ENCODE results near the gene PMEPA1.

Gene PMEPA1

GRCh38 chr20:57710841-57711240, 1.0 kb upstream of the PMEPA1 start:
- no peak for DNase-seq

- DNase-seq, result peak; percentile 48
These were observed 831 bp downstream of the PMEPA1 start for GRCh38 chr20:57708694-57709673.

GRCh38 chr20:57707849-57708693, 1.7 kb downstream of the PMEPA1 start:
- DNase-seq, result no peak

GRCh38 chr20:57707320-57707719, 2.5 kb downstream of the PMEPA1 start:
- no peak for DNase-seq

- DNase-seq, result no peak
These were observed 4.5 kb downstream of the PMEPA1 start for GRCh38 chr20:57705127-57705899.

GRCh38 chr20:57704245-57704644, 5.6 kb downstream of the PMEPA1 start:
- DNase-seq, result no peak

GRCh38 chr20:57703013-57703412, 6.8 kb downstream of the PMEPA1 start:
- no peak for DNase-seq

GRCh38 chr20:57702521-57702920, 7.3 kb downstream of the PMEPA1 start:
- no peak for DNase-seq

- DNase-seq, result no peak
These were observed 7.7 kb downstream of the PMEPA1 start for GRCh38 chr20:57702091-57702490.

- DNase-seq, result no peak
These were observed 8.2 kb downstream of the PMEPA1 start for GRCh38 chr20:57701651-57702050.

- no peak for DNase-seq
These were observed 8.7 kb downstream of the PMEPA1 start for GRCh38 chr20:57701090-57701489.

GRCh38 chr20:57699395-57699794, 10.4 kb downstream of the PMEPA1 start:
- DNase-seq, result no peak

- DNase-seq, result no peak
These were observed 10.9 kb downstream of the PMEPA1 start for GRCh38 chr20:57698867-57699275.

GRCh38 chr20:57698116-57698866, 11.5 kb downstream of the PMEPA1 start:
- no peak for DNase-seq

- no peak for DNase-seq
These were observed 12.3 kb downstream of the PMEPA1 start for GRCh38 chr20:57697543-57697942.

- no peak for DNase-seq
These were observed 13.3 kb downstream of the PMEPA1 start for GRCh38 chr20:57696401-57696961.

- DNase-seq, result no peak
These were observed 13.9 kb downstream of the PMEPA1 start for GRCh38 chr20:57695940-57696339.

GRCh38 chr20:57695012-57695411, 14.8 kb downstream of the PMEPA1 start:
- no peak for DNase-seq

GRCh38 chr20:57694481-57694880, 15.3 kb downstream of the PMEPA1 start:
- DNase-seq, result no peak

GRCh38 chr20:57693670-57694329, 16.0 kb downstream of the PMEPA1 start:
- DNase-seq, result no peak

GRCh38 chr20:57693002-57693582, 16.7 kb downstream of the PMEPA1 start:
- no peak for DNase-seq
